ENCODE measurements around the gene TRIM48. TPM values are rescaled to one million over a fixed set of nuclear protein-coding genes. Genes with fewer than 3 reads are reported as not detected.
"Not testable (repeated sequence)": the region's sequence is repeated elsewhere in the genome, so short reads cannot be mapped to it uniquely, and the experiment has no call there.

Gene TRIM48
- polyA plus RNA-seq (2011; rRNA removed) (not detected in 2 replicates), polyA plus RNA-seq (2017; fragmentation: RNase III; extraction: RNeasy Plus Mini Kit Qiagen cat#74134 plus additional on column Dnase treatment) (not detected in 3 replicates), polyA minus RNA-seq (2011; rRNA and poly(A)+ RNA removed) (not detected in 2 replicates)
- polyA plus RNA-seq (2012; cell fraction: cytosol; rRNA removed), result not detected in 2 replicates
- not detected in 2 replicates for polyA plus RNA-seq (2012; cell fraction: nucleus; rRNA removed)

GRCh38 chr11:55261855-55262254 is at the start of gene TRIM48:
TSS of gene TRIM48 (plus strand) at chr11:55262155. CDS start at chr11:55262268, 113 bp downstream.
- DNase-seq (ENCODE audit: low read depth in 1 of 2, low spot score in 1 of 2); CTCF ChIA-PET; FAIRE-seq; H3K27ac ChIP-seq; H3K4me1 ChIP-seq; H3K4me2 ChIP-seq; H3K4me3 ChIP-seq; ATAC-seq; POLR2A ChIA-PET; H3K9me3 ChIP-seq: not testable (repeated sequence)
- 3% methylated on average over 2 of the region's 2 CpGs for WGBS (ENCODE audit: missing lambda C conversion rate)

- H3K27ac ChIP-seq; ATAC-seq; H3K4me1 ChIP-seq; H3K9me3 ChIP-seq; H3K4me2 ChIP-seq; DNase-seq (ENCODE audit: low read depth in 1 of 2, low spot score in 1 of 2); H3K4me3 ChIP-seq; CTCF ChIA-PET; POLR2A ChIA-PET; FAIRE-seq: not testable (repeated sequence)
- 0% methylated on average over 5 of the region's 5 CpGs for WGBS (ENCODE audit: missing lambda C conversion rate)
Observed at GRCh38 chr11:55238316-55238715, 23.6 kb upstream of the TRIM48 start.

GRCh38 chr11:55263081-55263480 is 1.1 kb downstream of the TRIM48 start:
- no peaks in the 10 kb centered on the region for H3K4me1 ChIP-seq
- H3K9me3 ChIP-seq, result no peaks in the 10 kb centered on the region; the same call in 2 of the 3 replicates
- 7% methylated on average over 5 of the region's 5 CpGs for WGBS (ENCODE audit: missing lambda C conversion rate)
- H3K4me3 ChIP-seq, result no peak overlapping the region
- ChIA-PET POLR2A (no interaction called here), CTCF (no interaction called here)
- DNase-seq (ENCODE audit: low read depth in 1 of 2, low spot score in 1 of 2) (no peak), FAIRE-seq (no peak), ATAC-seq (no peak)
- H3K27ac ChIP-seq, result no peak overlapping the region
- no peak overlapping the region for H3K4me2 ChIP-seq
- TF ChIP-seq FOXS1 (CRISPR knock-in tag; IDR thresholded peaks at IDR 0.05) (no peak), REST (IDR thresholded peaks at IDR 0.05) (no peak), FOSL2 (IDR thresholded peaks at IDR 0.05) (no peak), FOSL2 (CRISPR knock-in tag; IDR thresholded peaks at IDR 0.05) (no peak), HOXA7 (CRISPR knock-in tag; IDR thresholded peaks at IDR 0.05) (no peak), E2F6 (IDR thresholded peaks at IDR 0.05; ENCODE audit: borderline replicate concordance, low read depth) (no peak), JUN (IDR thresholded peaks at IDR 0.05) (no peak), NFE2L2 (conservative IDR thresholded peaks at IDR 0.05; ENCODE audit: low read length) (no peak), SMC3 (IDR thresholded peaks at IDR 0.05) (no peak), CEBPB (IDR thresholded peaks at IDR 0.05) (no peak), CBX2 (IDR thresholded peaks at IDR 0.05; ENCODE audit: borderline replicate concordance, low read depth) (no peak), HOXB13 (CRISPR knock-in tag; IDR thresholded peaks at IDR 0.05; ENCODE audit: low read depth) (no peak), HMGXB4 (CRISPR knock-in tag; IDR thresholded peaks at IDR 0.05; ENCODE audit: borderline replicate concordance) (no peak), CBX8 (IDR thresholded peaks at IDR 0.05) (no peak), HEYL (CRISPR knock-in tag; IDR thresholded peaks at IDR 0.05) (no peak)

Small RNAs within 50 kb of the gene (small RNA-seq; reads per million reads assigned to genes)
- gene AP005597.4, result 0 reads per million in 6 experiments

Other genes starting within 250 kb of the TRIM48 start
- not detected in 2 replicates for gene OR4A16, start 81.0 kb downstream of the TRIM48 start, polyA plus RNA-seq (2011; rRNA removed)
- not detected in 3 replicates for gene OR4A16, start 81.0 kb downstream of the TRIM48 start, polyA plus RNA-seq (2017; fragmentation: RNase III; extraction: RNeasy Plus Mini Kit Qiagen cat#74134 plus additional on column Dnase treatment)
- not detected in 2 replicates for gene OR4A15, start 105.8 kb downstream of the TRIM48 start, polyA plus RNA-seq (2011; rRNA removed)
- not detected in 3 replicates for gene OR4A15, start 105.8 kb downstream of the TRIM48 start, polyA plus RNA-seq (2017; fragmentation: RNase III; extraction: RNeasy Plus Mini Kit Qiagen cat#74134 plus additional on column Dnase treatment)